AG04449 (cell line): ENCODE results near the gene APOO.

ENCODE experiments used
- CTCF ChIA-PET: fragments of 350-600 bp; formaldehyde crosslinking; extraction: SDS; loops from one replicate; lab custom pipeline; 2021; ENCODE audit warnings: antibody characterized with exemption; lab: Yijun Ruan, JAX
- POLR2A ChIA-PET: fragments of 400-600, 350-600 bp; formaldehyde crosslinking; extraction: SDS; loops from one replicate; lab custom pipeline; 2020; ENCODE audit warnings: antibody characterized with exemption, inconsistent platforms; lab: Yijun Ruan, JAX
- DNase-seq: peaks from one replicate; pipeline ENCODE4 v3.0.0-alpha.2; 2010; ENCODE audit warnings: low read depth, low spot score
- H3K4me3 ChIP-seq: 2 replicates; pipeline ENCODE4 v1.5.1; 2011; ENCODE audit warnings: low read depth, mild to moderate bottlenecking, control low read depth, low read length
- TF ChIP-seq, protein P1 (sequence below): IDR thresholded peaks from one replicate; pipeline ENCODE4 v1.5.1; 2011; ENCODE audit warnings: mild to moderate bottlenecking, moderate library complexity, low read length, control low read depth, inconsistent platforms; ENCODE audit not compliant: insufficient read depth; ENCODE audit errors: missing control alignments

The APOO gene

DNA sequence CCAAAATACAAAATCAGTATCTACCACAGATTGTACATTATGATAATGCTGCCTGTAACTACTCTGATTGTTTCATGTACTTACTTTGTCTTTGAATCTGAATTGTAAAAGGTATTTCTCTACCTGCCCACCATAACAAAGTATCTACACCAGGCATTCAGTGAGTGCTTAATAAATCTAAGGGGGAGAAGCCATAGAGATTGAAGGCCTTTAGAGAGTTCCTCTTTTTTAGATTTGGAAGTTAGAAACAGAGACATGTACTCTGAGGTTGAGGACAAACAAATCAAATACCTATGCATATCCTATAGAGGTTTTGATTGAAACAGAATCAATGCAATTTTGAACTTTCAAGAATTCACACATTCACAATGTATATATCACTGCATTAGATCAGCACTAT lies 82.1 kb downstream of the APOO start:
- ChIA-PET POLR2A (no interaction called here), CTCF (no interaction called here)
- no peak for DNase-seq
- TF ChIP-seq, protein P1, sequence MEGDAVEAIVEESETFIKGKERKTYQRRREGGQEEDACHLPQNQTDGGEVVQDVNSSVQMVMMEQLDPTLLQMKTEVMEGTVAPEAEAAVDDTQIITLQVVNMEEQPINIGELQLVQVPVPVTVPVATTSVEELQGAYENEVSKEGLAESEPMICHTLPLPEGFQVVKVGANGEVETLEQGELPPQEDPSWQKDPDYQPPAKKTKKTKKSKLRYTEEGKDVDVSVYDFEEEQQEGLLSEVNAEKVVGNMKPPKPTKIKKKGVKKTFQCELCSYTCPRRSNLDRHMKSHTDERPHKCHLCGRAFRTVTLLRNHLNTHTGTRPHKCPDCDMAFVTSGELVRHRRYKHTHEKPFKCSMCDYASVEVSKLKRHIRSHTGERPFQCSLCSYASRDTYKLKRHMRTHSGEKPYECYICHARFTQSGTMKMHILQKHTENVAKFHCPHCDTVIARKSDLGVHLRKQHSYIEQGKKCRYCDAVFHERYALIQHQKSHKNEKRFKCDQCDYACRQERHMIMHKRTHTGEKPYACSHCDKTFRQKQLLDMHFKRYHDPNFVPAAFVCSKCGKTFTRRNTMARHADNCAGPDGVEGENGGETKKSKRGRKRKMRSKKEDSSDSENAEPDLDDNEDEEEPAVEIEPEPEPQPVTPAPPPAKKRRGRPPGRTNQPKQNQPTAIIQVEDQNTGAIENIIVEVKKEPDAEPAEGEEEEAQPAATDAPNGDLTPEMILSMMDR = no peak
- no peak overlapping the region for H3K4me3 ChIP-seq

DNA sequence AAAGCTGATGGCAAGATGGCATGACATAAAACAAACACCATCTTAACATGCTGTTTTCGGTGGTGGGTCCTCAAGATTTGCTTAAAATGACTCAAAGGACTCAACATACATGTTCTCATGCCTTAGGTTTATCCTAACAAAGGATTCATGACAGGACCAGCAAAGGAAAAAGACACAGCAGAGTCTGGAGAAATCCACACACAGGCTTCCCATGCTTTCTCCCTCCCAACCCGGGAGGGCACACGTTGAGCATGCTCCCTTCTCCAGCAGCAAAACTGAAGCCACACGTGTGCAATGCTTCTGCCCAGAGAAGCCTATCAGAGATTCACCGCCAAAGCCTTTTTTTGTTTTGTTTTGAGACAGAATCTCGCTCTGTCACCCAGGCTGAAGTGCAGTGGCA lies 84.9 kb downstream of the APOO start:
- ChIA-PET CTCF (no interaction called here), POLR2A (interaction anchor here (0.6 kb wide), 1 partner anchor 157 kb away, joined by 4 read pairs; no protein-coding TSS in a partner anchor)
- no peak for DNase-seq
- no peak overlapping the region for H3K4me3 ChIP-seq
- TF ChIP-seq, protein P1 = no peak

- ChIA-PET POLR2A (no interaction called here), CTCF (no interaction called here)
- DNase-seq = no peak
- TF ChIP-seq, protein P1 = no peak
- H3K4me3 ChIP-seq = no peak overlapping the region
Observed at GRCh38 chrX:23822397-23822796, 85.3 kb downstream of the APOO start.

DNA sequence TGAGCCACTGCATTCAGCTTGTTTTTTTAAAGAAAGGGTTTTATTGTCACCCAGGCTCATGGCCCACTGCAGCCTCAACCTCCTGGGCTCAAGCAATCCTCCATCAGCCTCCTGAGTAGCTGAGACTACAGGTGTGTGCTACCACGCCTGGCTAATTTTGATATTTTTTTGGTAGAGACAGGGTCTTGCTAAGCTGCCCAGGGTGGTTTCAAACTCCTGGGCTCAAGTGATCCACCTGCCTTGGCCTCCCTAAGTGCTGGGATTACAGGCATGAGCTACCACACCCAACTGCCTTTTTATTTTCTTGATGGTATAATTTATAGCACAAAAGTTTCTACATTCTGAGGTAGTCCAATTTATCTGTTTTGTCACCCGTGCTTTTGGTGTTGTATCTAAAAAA lies 85.9 kb downstream of the APOO start:
- TF ChIP-seq, protein P1 = no peak
- ChIA-PET POLR2A (no interaction called here), CTCF (no interaction called here)
- no peak for DNase-seq
- H3K4me3 ChIP-seq = no peak overlapping the region

DNA sequence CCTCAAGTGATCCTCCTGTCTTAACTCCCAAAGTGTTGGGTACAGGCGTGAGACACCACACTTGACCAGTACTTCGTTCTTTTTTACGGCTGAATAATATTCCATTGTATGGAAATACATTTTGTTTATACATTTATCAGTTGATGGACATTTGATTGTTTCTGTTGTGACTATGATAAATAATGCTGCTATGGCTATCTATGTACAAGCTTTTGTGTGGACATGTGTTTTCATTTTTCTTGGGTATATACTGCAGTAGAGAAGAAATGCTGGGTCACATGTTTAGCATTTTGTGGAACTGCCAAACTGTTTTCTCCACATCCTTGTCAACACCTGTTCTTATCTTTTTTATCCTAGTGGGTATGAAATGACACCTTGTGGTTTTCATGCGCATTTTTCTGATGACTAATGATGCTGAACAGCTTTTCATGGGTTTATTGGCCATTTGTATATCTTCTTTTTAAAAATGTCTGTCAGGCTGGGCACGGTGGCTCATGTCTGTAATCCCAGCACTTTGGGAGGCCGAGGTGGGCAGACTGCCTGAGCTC lies 87.4 kb downstream of the APOO start:
- CTCF ChIA-PET = interaction anchor here (0.8 kb wide), 1 partner anchor 37 kb away, joined by 4 read pairs; the partner anchor contains the start of gene SAT1
- no peak overlapping the region for H3K4me3 ChIP-seq
- DNase-seq = no peak
- TF ChIP-seq, protein P1 = no peak
- POLR2A ChIA-PET = no interaction called here

GRCh38 chrX:23819385-23820234 lies 88.1 kb downstream of the APOO start:
- POLR2A ChIA-PET = no interaction called here
- TF ChIP-seq, protein P1 = no peak

More at GRCh38 chrX:23819385-23820234, 88.1 kb downstream of the APOO start:
- CTCF ChIA-PET = interaction anchor here (0.8 kb wide), 1 partner anchor 37 kb away, joined by 4 read pairs; the partner anchor contains the start of gene SAT1
- no peak overlapping the region for H3K4me3 ChIP-seq
- DNase-seq = no peak
